GDM1 (cell line): ENCODE results near the gene ABCC9.

ENCODE experiments used
- DNase-seq: peaks from one replicate; lab custom pipeline; 2025; lab: John Stamatoyannopoulos, UW

The ABCC9 gene

GRCh38 chr12:21940549-21941505 is at the start of gene ABCC9:
TSS of gene ABCC9 (minus strand) at chr12:21941426. CDS start at chr12:21936674, 4,752 bp downstream.
- DNase-seq, result no peak

DNA sequence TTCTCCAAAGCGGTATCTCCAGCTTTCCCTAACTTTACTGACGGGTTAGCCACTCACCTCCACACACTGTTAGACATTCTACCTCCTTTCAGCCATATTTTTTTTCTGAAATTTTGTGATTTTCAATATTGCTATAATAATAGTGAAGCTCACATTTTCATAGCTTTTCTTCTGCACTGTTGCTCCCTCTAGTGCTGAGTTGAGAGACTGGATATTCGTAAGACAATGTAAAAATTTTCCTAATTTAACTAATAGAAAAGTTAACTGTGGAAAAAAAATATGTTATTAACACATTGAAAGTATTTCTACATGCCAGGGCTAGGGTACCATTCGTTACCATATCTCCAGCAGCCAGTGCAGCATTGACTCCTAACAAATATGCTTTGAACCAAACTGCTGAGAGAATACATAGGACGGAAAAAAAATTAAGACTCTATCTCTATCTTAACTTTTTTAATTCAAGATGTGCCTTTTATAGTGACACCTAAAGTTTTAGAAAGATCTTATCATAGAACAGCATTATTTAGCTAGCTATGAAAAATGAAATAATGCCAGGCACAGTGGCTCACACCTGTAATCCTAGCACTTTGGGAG is 48.7 kb upstream of the ABCC9 start:
- no peak for DNase-seq

DNA sequence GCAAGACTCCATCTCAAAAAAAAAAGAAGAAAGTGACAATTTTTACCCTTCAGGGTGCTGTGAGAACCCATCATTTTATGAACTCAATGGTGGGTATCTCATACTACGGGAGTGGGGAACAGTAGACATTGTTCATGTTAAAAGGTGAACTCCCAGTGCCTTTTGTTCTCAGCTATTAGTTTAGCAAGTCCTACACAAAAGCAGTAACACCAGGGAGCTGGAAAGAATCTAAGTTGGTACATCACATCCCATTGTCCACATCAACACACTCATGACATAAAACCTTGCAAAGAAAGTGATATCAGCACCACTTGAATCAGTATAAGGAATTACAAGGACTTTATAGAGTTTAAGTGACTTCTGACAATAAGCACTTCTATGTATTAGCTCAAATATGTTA is 47.4 kb upstream of the ABCC9 start:
- no peak for DNase-seq

- DNase-seq, result no peak
Measured at GRCh38 chr12:21987755-21988154, 46.5 kb upstream of the ABCC9 start.

- DNase-seq, result no peak
Measured at GRCh38 chr12:21985155-21985554, 43.9 kb upstream of the ABCC9 start.

- DNase-seq, result no peak
Measured at GRCh38 chr12:21984375-21984774, 43.1 kb upstream of the ABCC9 start.

DNA sequence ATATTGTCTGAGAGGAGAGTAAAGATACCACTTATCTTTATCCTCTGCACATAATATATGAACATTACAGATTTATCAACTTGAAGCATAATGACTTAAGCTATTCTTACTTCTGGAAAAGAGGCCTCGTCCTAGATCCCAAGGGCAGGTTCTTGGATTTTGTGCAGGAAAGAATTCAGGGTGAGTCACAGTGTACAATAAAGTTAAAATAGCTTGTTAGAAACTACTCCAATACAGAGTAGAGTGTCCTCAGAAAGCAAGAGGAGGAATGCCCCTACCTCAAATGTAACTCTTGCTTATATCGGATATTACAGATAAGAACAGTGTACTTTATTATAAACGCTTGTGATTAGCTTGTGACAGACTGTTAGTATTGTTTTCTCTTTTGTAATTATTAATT is 41.9 kb upstream of the ABCC9 start:
- no peak for DNase-seq

DNA sequence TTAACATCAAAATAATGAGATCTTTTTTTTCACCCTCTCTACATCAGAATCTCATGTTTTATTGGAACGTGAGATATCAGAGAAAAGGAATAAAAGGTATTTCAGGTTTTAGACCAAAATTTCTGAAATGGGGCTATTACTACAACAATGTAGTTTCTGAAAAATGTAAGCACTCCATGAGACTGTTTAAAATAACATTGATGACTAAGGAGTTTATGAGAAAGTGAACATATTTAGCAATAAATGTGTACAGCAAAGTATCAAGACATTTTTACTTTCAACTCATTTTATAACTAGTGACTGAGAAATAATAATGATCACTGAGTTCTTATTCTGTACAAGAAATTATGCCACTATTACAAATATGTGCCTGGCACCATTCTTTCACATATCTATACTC is 39.3 kb upstream of the ABCC9 start:
- no peak for DNase-seq

DNA sequence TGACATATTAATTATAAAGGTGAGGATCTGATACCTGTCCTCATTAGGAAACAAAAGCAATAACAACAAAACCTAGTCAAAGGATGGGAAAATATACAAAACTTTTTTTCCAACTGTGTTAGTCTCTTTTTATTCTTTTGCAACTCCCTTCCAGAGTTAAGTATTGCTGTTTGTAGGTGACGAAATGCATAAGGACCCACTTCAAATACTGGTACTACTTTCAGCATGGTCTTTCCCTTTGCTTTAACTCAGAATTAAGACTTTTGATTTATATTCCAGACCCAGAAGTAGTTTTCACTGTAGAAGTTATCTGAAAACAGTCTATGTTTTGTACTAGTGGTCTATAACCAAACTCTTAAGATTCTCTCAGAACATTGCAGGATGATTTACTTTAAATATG is 34.1 kb upstream of the ABCC9 start:
- no peak for DNase-seq

- DNase-seq, result no peak
Measured at GRCh38 chr12:21973221-21973620, 32.0 kb upstream of the ABCC9 start.

GRCh38 chr12:21972055-21972454 is 30.8 kb upstream of the ABCC9 start:
- DNase-seq, result no peak

DNA sequence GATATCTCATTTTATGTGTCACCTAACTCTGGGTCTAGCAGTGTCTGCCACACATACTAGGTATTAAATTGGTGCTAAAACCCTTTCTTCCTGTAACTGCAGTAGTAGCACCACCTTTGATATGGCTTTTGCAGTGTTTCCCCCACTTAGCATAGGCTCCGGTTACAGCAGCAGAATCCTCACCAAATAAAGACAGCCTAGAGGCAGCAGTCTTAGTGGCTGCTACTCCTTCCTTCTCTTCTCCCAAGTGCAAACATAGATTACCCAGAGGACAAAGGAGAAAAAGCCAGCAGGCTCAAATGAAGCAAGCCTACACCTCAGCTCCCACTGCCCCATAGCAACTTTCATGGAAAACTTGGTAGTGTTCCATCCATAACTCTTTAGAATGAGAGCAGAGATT is 30.1 kb upstream of the ABCC9 start:
- DNase-seq, result no peak

- DNase-seq, result no peak
Measured at GRCh38 chr12:21962821-21963220, 21.6 kb upstream of the ABCC9 start.

GRCh38 chr12:21962236-21962635 is 21.0 kb upstream of the ABCC9 start:
- no peak for DNase-seq

- no peak for DNase-seq
Measured at GRCh38 chr12:21950649-21951048, 9.4 kb upstream of the ABCC9 start.

GRCh38 chr12:21949036-21949435 is 7.8 kb upstream of the ABCC9 start:
- DNase-seq, result no peak

DNA sequence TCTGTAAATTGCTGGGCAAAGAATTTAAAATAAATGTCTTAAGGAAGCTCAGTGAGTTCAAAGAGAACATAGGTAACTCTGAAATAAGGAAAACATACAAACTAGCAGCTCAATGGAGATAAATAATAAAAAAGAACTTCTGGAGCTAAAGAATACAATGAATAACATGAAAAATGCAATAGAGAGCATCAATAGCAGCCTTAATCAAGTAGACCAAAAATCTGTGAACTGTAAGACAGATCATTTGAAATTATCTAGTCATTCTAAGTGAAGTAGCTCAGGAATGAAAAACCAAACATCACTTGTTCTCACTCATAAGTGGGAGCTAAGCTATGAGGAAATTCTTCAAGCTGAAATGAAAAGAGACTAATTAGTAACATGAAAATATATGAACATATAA is 5.8 kb upstream of the ABCC9 start:
- no peak for DNase-seq

- DNase-seq, result no peak
Measured at GRCh38 chr12:21945002-21945401, 3.8 kb upstream of the ABCC9 start.

GRCh38 chr12:21942377-21942703 is 1.1 kb upstream of the ABCC9 start:
- no peak for DNase-seq

DNA sequence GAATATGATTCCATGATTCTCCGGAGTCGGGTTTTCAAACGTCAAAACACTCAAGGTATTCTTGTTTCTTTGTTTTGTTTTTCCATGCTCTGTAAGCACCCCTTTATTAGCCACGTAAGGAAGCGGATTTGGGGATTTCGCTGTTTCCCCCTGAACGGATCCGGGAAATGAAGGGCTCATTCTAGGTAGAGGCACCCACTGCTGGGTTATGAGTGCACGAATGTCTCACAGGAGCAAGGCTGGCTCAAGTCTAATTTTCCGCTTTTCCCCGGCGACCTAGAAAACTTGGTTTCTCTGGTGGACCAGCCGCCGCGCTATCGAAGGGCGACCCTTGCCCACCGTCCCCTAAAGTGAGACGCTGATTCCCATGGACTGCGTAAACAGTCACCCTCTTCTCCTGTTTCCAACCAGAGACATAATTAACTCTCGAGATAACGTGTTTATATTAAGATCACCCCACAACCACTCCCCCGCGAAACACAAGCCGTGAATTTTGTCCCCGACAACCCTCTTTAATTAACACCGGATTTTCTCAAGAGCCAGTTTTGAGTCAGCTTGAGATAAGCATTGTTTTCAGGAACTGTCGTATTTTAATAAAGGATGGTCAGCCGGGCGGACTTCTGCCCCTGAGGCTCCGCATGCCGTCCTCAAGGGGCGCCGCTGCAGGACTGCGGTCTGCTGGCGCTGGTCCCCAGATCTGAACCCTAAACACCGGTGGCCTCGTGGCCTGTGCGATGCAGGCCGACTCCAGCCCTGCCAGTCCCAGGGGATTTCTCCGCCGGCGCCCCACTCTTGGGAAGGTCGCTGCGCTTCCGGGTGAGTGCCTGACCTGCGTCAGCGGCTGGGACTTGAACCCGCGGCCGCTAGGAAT is 515 bp upstream of the ABCC9 start:
- DNase-seq, result no peak

DNA sequence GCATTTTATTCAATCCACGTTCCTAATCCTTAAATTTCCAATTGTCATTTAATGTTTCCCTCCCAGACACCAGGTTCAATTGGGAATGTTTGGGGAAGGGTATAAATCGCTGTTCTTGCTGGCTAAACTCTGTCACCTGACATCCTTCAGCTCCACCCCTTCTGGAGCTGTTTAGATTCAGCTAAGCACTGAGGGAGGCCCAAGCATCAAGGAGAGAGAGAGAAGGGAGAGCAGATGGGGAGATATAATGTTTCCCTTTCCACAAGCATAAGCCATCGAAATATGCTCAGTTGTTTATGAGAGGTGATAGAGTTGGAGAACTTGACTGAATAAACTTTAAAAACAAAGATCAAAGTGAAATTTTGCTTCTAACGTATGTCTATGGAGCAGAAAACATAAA is 1.8 kb downstream of the ABCC9 start:
- DNase-seq, result no peak

DNA sequence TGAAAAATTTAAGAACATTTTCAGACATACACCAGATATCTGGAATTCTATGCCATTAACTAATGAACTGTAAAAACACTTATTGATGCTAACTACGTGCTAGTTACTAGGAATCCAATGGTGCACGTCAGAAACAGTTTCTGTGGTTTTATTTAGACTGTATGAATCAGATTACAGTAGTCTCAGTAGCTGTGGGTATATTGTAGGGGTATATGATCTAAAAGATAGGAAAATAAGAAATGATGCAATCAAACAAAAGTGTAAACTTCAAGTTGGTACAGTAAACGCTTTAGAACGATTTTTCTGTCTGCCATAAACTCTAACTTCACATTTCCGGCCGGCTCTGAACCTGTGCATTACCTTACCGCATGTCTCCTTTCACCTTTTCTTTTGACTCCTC is 2.3 kb downstream of the ABCC9 start:
- DNase-seq, result no peak

DNA sequence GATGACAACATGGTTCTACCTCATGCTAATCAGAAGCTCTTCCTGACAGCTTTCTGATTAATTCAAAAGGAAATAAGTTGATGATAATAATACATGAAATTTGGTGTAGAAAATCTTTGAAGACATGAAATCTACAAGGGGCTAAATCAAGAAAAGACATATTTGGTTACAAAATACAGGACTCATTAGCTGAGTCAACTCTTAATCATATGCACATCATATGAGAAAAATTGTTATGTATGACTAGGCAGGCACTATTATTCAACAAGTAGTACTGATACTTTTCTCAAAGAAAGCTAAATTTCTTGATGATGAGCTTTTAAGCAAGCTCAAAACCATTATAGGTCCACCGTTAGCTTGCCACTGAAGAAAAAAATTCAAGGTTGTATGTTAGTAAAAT is 7.1 kb downstream of the ABCC9 start:
- no peak for DNase-seq
